Stimulated activated CD4-positive, alpha-beta T cell treated with anti-CD3 and anti-CD28 coated beads, TNF-alpha, amount 100 ng/mL, for 24 hours (primary cell): ENCODE results near the gene FMN1.

ENCODE experiments used
- DNase-seq, 3 experiments: peaks; one replicate each; pipeline ENCODE4 v3.0.0-alpha.2; 2020; ENCODE audit warnings: low read depth in 3 of 3

The FMN1 gene

GRCh38 chr15:33055962-33056361 lies 138.6 kb downstream of the FMN1 start:
- DNase-seq, result no peak

- DNase-seq, result no peak
These were observed 143.0 kb downstream of the FMN1 start for GRCh38 chr15:33051528-33051927.

- DNase-seq, result no peak
These were observed 146.3 kb downstream of the FMN1 start for GRCh38 chr15:33048255-33048654.

GRCh38 chr15:33047077-33047476 lies 147.4 kb downstream of the FMN1 start:
- DNase-seq, result no peak

- no peak for DNase-seq
These were observed 148.2 kb downstream of the FMN1 start for GRCh38 chr15:33046329-33046728.

GRCh38 chr15:33045066-33045810 lies 149.3 kb downstream of the FMN1 start:
- DNase-seq, result no peak

GRCh38 chr15:33044598-33044997 lies 149.9 kb downstream of the FMN1 start:
- no peak for DNase-seq

- no peak for DNase-seq
These were observed 150.9 kb downstream of the FMN1 start for GRCh38 chr15:33043636-33044035.

- DNase-seq, result no peak
These were observed 154.0 kb downstream of the FMN1 start for GRCh38 chr15:33040496-33040895.

- no peak for DNase-seq
These were observed 159.9 kb downstream of the FMN1 start for GRCh38 chr15:33034588-33034987.

GRCh38 chr15:33032053-33032452 lies 162.5 kb downstream of the FMN1 start:
- DNase-seq, result no peak

- no peak for DNase-seq
These were observed 163.1 kb downstream of the FMN1 start for GRCh38 chr15:33031324-33031821.

- no peak for DNase-seq
These were observed 164.2 kb downstream of the FMN1 start for GRCh38 chr15:33030315-33030714.

GRCh38 chr15:33029109-33029652 lies 165.3 kb downstream of the FMN1 start:
- DNase-seq, result no peak

- DNase-seq, result no peak
These were observed 166.0 kb downstream of the FMN1 start for GRCh38 chr15:33028495-33028894.

GRCh38 chr15:33027306-33028035 lies 167.0 kb downstream of the FMN1 start:
- DNase-seq, result no peak

GRCh38 chr15:33026614-33027013 lies 167.9 kb downstream of the FMN1 start:
- no peak for DNase-seq

GRCh38 chr15:33022629-33023028 lies 171.9 kb downstream of the FMN1 start:
- DNase-seq, result no peak

- DNase-seq, result no peak
These were observed 172.6 kb downstream of the FMN1 start for GRCh38 chr15:33021806-33022389.

GRCh38 chr15:33019354-33019981 lies 175.0 kb downstream of the FMN1 start:
- DNase-seq, result no peak

GRCh38 chr15:33016405-33017024 lies 178.0 kb downstream of the FMN1 start:
- DNase-seq, result no peak

GRCh38 chr15:33014586-33014985 lies 179.9 kb downstream of the FMN1 start:
- DNase-seq, result no peak
